Smooth muscle cell (in vitro differentiated cells): ENCODE data around the gene PXYLP1. TPM values are rescaled to one million over a fixed set of nuclear protein-coding genes. Genes with fewer than 3 reads are reported as not detected.

ENCODE experiments used
- DNase-seq: peaks from one replicate; lab custom pipeline; 2025; ENCODE audit not compliant: unreplicated experiment; lab: John Stamatoyannopoulos, UW
- H2AFZ ChIP-seq: fragments of 200-600 bp; sonication (generic); 2 replicates; pipeline ENCODE4 v1.6.0; 2016; ENCODE audit warnings: antibody characterized with exemption, low read depth, mild to moderate bottlenecking
- H3F3A ChIP-seq: fragments of 200-600 bp; sonication (generic); 2 replicates; pipeline ENCODE4 v1.6.0; 2017; ENCODE audit warnings: antibody characterized with exemption, low read depth
- H3K27ac ChIP-seq: fragments of 200-600 bp; sonication (generic); 2 replicates; pipeline ENCODE4 v1.5.1; 2016; ENCODE audit warnings: low read depth, mild to moderate bottlenecking
- H3K27me3 ChIP-seq: fragments of 200-600 bp; sonication (generic); 2 replicates; pipeline ENCODE4 v1.6.1; 2016; ENCODE audit warnings: low read depth, mild to moderate bottlenecking
- H3K36me3 ChIP-seq: fragments of 200-600 bp; sonication (generic); 2 replicates; pipeline ENCODE4 v1.5.1; 2016; ENCODE audit warnings: low read depth
- H3K4me1 ChIP-seq: fragments of 200-600 bp; sonication (generic); 2 replicates; pipeline ENCODE4 v1.5.1; 2016; ENCODE audit warnings: low read depth
- H3K4me2 ChIP-seq: fragments of 200-600 bp; sonication (generic); 2 replicates; pipeline ENCODE4 v1.6.0; 2016; ENCODE audit warnings: mild to moderate bottlenecking
- H3K4me3 ChIP-seq: fragments of 200-600 bp; sonication (generic); 2 replicates; pipeline ENCODE4 v1.5.1; 2016; ENCODE audit warnings: mild to moderate bottlenecking
- H3K79me2 ChIP-seq: fragments of 200-600 bp; sonication (generic); 2 replicates; pipeline ENCODE4 v1.6.0; 2016; ENCODE audit warnings: low read depth, mild to moderate bottlenecking
- H3K9ac ChIP-seq: fragments of 200-600 bp; sonication (generic); 2 replicates; pipeline ENCODE4 v1.6.0; 2016; ENCODE audit warnings: low read depth
- H3K9me3 ChIP-seq: fragments of 200-600 bp; sonication (generic); replicated peaks from 2 replicates; pipeline ENCODE4 v1.5.1; 2016; ENCODE audit warnings: low read depth
- H4K20me1 ChIP-seq: fragments of 200-600 bp; sonication (generic); 2 replicates; pipeline ENCODE4 v1.6.0; 2016; ENCODE audit warnings: low read depth
- CTCF ChIP-seq: fragments of 200-600 bp; sonication (generic); IDR thresholded peaks from 2 replicates; pipeline ENCODE4 v1.5.1; 2017; ENCODE audit warnings: borderline replicate concordance, mild to moderate bottlenecking, antibody characterized with exemption; ENCODE audit not compliant: insufficient read depth, poor library complexity, severe bottlenecking
- WGBS: methylation state at CpG from one replicate; pipeline ENCODE4 v1.1.7; 2016; ENCODE audit warnings: low lambda C conversion rate; 5-methylcytosine and 5-hydroxymethylcytosine counted together
- polyA plus RNA-seq: library from polyadenylated mRNA; unstranded; fragments of >200 nt; fragmentation: Nextera tagmentation; extraction: Ambion mirVana; gene quantifications from 2 replicates; pipeline ENCODE4 v1.2.1, GENCODE V29; 2016
- total RNA-seq: library from RNA; depleted of rRNA; stranded (reverse); fragments of >200 nt; gene quantifications from 2 replicates; pipeline ENCODE4 v1.2.3, GENCODE V29; 2014

The PXYLP1 gene
- total and polyA plus RNA-seq, 2 experiments from 2014 or later = 3.3 to 5.6 TPM

DNA sequence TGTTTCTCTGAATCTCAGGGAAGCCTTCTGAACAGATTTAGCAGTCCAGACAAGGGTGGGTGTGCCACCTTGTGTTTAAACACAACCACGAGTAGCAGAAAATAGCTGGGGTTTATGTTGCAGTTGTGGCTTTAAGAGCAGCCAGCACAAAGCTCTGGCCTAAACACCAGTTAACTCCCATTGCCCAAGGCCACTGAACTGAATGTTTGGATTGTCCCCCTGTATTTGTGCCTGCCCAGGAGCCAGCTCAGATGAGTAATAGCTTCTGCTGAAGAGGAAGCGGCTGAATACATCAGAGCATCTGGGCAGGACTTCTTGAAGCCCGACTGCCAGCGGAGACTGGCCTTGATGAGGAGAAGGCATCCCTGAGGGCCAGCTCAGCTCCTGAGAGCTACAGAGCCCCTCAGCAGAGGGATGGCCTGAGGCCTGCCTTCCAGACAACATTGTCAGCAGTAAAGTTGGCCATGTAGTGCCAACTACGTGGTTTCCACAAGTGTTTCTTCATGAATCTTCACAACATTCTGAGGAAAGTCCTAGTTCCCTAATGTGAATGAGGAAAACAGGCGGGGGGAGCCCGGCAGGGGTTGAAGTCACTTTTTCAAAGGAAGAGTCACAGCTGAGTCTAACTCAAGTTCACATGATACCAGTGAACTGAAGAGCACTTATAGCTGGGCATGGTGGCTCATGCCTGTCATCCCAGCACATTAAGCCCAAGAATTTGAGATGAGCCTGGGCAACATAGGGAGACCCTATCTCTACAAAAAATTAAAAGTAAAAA, 70.9 kb downstream of the PXYLP1 start:
- Histone ChIP-seq H2AFZ (no peak overlapping the region), H3K27me3 (no peaks in the 10 kb centered on the region), H3K27ac (peak overlapping the region; percentile 42), H3K9ac (no peak overlapping the region), H3K4me3 (no peak overlapping the region), H3K79me2 (no peaks in the 10 kb centered on the region), H3K9me3 (no peaks in the 10 kb centered on the region), H3K36me3 (no peaks in the 10 kb centered on the region), H4K20me1 (no peaks in the 10 kb centered on the region), H3K4me1 (no peaks in the 10 kb centered on the region), H3F3A (no peaks in the 10 kb centered on the region), H3K4me2 (no peak overlapping the region)
- peak; percentile 2 for TF ChIP-seq CTCF
- WGBS = 55% methylated on average over 7 of the region's 7 CpGs
- DNase-seq = no peak

- Histone ChIP-seq H3K4me1 (no peaks in the 10 kb centered on the region), H2AFZ (no peak overlapping the region), H3K9ac (no peak overlapping the region), H3K4me2 (no peak overlapping the region), H3K9me3 (no peaks in the 10 kb centered on the region), H3F3A (no peaks in the 10 kb centered on the region), H3K4me3 (no peak overlapping the region), H3K36me3 (no peaks in the 10 kb centered on the region), H3K27me3 (no peaks in the 10 kb centered on the region), H3K79me2 (no peaks in the 10 kb centered on the region), H4K20me1 (no peaks in the 10 kb centered on the region), H3K27ac (no peak overlapping the region)
- no peak for DNase-seq
- WGBS = 90% methylated on average over 13 of the region's 13 CpGs
- TF ChIP-seq CTCF = peak; percentile 88
Observed at GRCh38 chr3:141303481-141304223, 72.0 kb downstream of the PXYLP1 start.

DNA sequence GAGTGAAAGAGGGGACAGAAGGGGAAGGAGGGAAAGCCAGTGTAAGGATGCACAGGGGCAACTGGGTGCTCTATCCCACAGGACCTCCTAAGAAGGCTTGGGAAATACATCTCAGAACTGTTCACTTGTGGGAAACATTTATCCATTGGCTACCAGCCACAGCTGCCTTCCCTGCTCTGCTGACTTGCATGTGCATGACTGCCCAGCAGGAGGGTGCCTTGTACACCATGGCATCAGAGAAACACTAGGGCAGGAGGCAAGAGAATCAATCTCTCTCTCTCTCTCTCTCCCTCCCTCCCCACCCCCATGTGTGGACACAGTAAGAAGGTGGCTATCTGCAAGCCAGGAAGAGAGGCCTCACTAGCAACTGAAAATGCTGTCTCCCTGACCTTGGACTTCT, 73.8 kb downstream of the PXYLP1 start:
- no peaks in the 10 kb centered on the region for H3K9me3 ChIP-seq
- no peaks in the 10 kb centered on the region for H3K4me1 ChIP-seq
- H3K9ac ChIP-seq = no peak overlapping the region
- H3K36me3 ChIP-seq = no peaks in the 10 kb centered on the region
- H3K4me3 ChIP-seq = no peak overlapping the region
- no peaks in the 10 kb centered on the region for H4K20me1 ChIP-seq
- no peak overlapping the region for H2AFZ ChIP-seq
- TF ChIP-seq CTCF = no peak
- H3F3A ChIP-seq = no peaks in the 10 kb centered on the region
- no peak for DNase-seq
- no peak overlapping the region for H3K27ac ChIP-seq
- no peaks in the 10 kb centered on the region for H3K27me3 ChIP-seq
- no peaks in the 10 kb centered on the region for H3K79me2 ChIP-seq
- H3K4me2 ChIP-seq = no peak overlapping the region
